Progenitor cell of endocrine pancreas (in vitro differentiated cells): ENCODE results near the gene TMEM87A. TPM values are rescaled to one million over a fixed set of nuclear protein-coding genes. Genes with fewer than 3 reads are reported as not detected.

Experiments
- DNase-seq: peaks from one replicate; pipeline ENCODE4 v3.0.0; 2021; ENCODE audit warnings: low spot score; ENCODE audit not compliant: unreplicated experiment
- H3K27ac Mint-ChIP-seq: 2 replicates; pipeline ENCODE4 v1.8.0; 2021; ENCODE audit warnings: mild to moderate bottlenecking, moderate library complexity, mixed read lengths
- H3K27me3 Mint-ChIP-seq: 2 replicates; pipeline ENCODE4 v1.8.0; 2021; ENCODE audit warnings: mixed read lengths
- H3K36me3 Mint-ChIP-seq: 2 replicates; pipeline ENCODE4 v1.8.0; 2022; ENCODE audit warnings: mixed read lengths; ENCODE audit not compliant: insufficient read depth
- H3K4me1 Mint-ChIP-seq: 2 replicates; pipeline ENCODE4 v1.8.0; 2021; ENCODE audit warnings: low read depth, mixed read lengths
- H3K4me3 Mint-ChIP-seq: 2 replicates; pipeline ENCODE4 v1.8.0; 2021; ENCODE audit warnings: low read depth, mild to moderate bottlenecking, moderate library complexity, mixed read lengths
- H3K9me3 Mint-ChIP-seq: 2 replicates; pipeline ENCODE4 v1.8.0; 2021; ENCODE audit warnings: low read depth, mixed read lengths
- CTCF ChIP-seq: fragments of 200-600 bp; sonication (generic); IDR thresholded peaks from one replicate; pipeline ENCODE4 v1.5.0; 2021; ENCODE audit warnings: antibody characterized with exemption, mild to moderate bottlenecking; ENCODE audit not compliant: unreplicated experiment
- total RNA-seq: library from RNA; stranded (reverse); gene quantifications from 2 replicates; pipeline ENCODE4 v1.2.1, GENCODE V29; 2021

Gene TMEM87A
- total RNA-seq, 1 donor from 2014 or later = 48.5 TPM

GRCh38 chr15:42215913-42216829, 57.1 kb downstream of the TMEM87A start:
- DNase-seq = no peak
- Mint-ChIP-seq H3K9me3 (no peaks in the 10 kb centered on the region), H3K36me3 (peaks cover 33% of the 10 kb centered on the region), H3K27me3 (no peaks in the 10 kb centered on the region), H3K4me3 (no peak overlapping the region), H3K27ac (no peak overlapping the region), H3K4me1 (no peaks in the 10 kb centered on the region)
- no peak for TF ChIP-seq CTCF

GRCh38 chr15:42214600-42214999, 58.6 kb downstream of the TMEM87A start:
- no peak overlapping the region for H3K4me3 Mint-ChIP-seq
- no peaks in the 10 kb centered on the region for H3K9me3 Mint-ChIP-seq
- H3K36me3 Mint-ChIP-seq = peaks cover 34% of the 10 kb centered on the region

GRCh38 chr15:42213511-42213910, 59.7 kb downstream of the TMEM87A start:
- H3K4me3 Mint-ChIP-seq = no peak overlapping the region
- H3K27me3 Mint-ChIP-seq = no peaks in the 10 kb centered on the region
- no peak overlapping the region for H3K27ac Mint-ChIP-seq
- no peaks in the 10 kb centered on the region for H3K9me3 Mint-ChIP-seq
- peaks cover 29% of the 10 kb centered on the region for H3K36me3 Mint-ChIP-seq
- no peaks in the 10 kb centered on the region for H3K4me1 Mint-ChIP-seq
- no peak for TF ChIP-seq CTCF
- no peak for DNase-seq

More at GRCh38 chr15:42214600-42214999, 58.6 kb downstream of the TMEM87A start:
- no peak for DNase-seq
- H3K27me3 Mint-ChIP-seq = no peaks in the 10 kb centered on the region
- H3K27ac Mint-ChIP-seq = no peak overlapping the region
- no peak for TF ChIP-seq CTCF
- no peaks in the 10 kb centered on the region for H3K4me1 Mint-ChIP-seq

- Mint-ChIP-seq H3K27me3 (no peaks in the 10 kb centered on the region), H3K27ac (no peak overlapping the region), H3K9me3 (no peaks in the 10 kb centered on the region), H3K4me1 (peaks cover 15% of the 10 kb centered on the region), H3K36me3 (peaks cover 19% of the 10 kb centered on the region), H3K4me3 (no peak overlapping the region)
- no peak for TF ChIP-seq CTCF
- DNase-seq = no peak
Observed at GRCh38 chr15:42210696-42211095, 62.5 kb downstream of the TMEM87A start.

- H3K9me3 Mint-ChIP-seq = no peaks in the 10 kb centered on the region
- DNase-seq = peak; percentile 51
- no peak for TF ChIP-seq CTCF
- peak within 1 kb of the TSS; percentile 96 for H3K27ac Mint-ChIP-seq
- H3K27me3 Mint-ChIP-seq = no peaks in the 10 kb centered on the region
- peaks cover 15% of the 10 kb centered on the region for H3K4me1 Mint-ChIP-seq
- peak within 1 kb of the TSS; percentile 91 for H3K4me3 Mint-ChIP-seq
- H3K36me3 Mint-ChIP-seq = peaks cover 13% of the 10 kb centered on the region
Observed at GRCh38 chr15:42207674-42208579, 65.3 kb downstream of the TMEM87A start, which contains the start of gene VPS39. Gene VPS39 (minus strand): TSS chr15:42208304. CDS start chr15:42208153, 151 bp downstream.
